A549 (cell line): ENCODE measurements around the gene LMX1B. TPM values are rescaled to one million over a fixed set of nuclear protein-coding genes. Genes with fewer than 3 reads are reported as not detected.

Source experiments
- ATAC-seq, 2 experiments: fragments of 200-7000 bp in 1 of 2; fragments of >200 bp in 1 of 2; cut with Nextera tagmentation in 1 of 2; cut with Tn5 transposase in 1 of 2; 3 replicates each; pipeline versions ENCODE4 v1.8.0 to v1.9.1; 2018 to 2020; ENCODE audit warnings: mild to moderate bottlenecking in 1 of 2, moderate library complexity in 1 of 2
- CTCF ChIA-PET: fragments of 300-600 bp; sonication (Branson Sonifier 250); formaldehyde crosslinking; extraction: SDS; loops from one replicate; lab custom pipeline; 2021; ENCODE audit warnings: antibody characterized with exemption, inconsistent platforms; lab: Yijun Ruan, JAX
- POLR2A ChIA-PET: fragments of 350-600 bp; formaldehyde crosslinking; extraction: SDS; loops from one replicate; lab custom pipeline; 2021; ENCODE audit warnings: antibody characterized with exemption, inconsistent platforms; lab: Yijun Ruan, JAX
- DNase-seq, 2 experiments: peaks; one replicate each; pipeline versions ENCODE4 v3.0.0 to v3.0.0-alpha.2; 2011 to 2016; ENCODE audit warnings: low read depth in 1 of 2, low spot score in 1 of 2
- FAIRE-seq: peaks from 2 replicates; lab custom pipeline; 2011; peaks lifted over from hg19 to GRCh38; lab: Jason Lieb, UNC
- H3K27ac ChIP-seq, 2 experiments: fragments of >200 bp; sonication (Bioruptor Twin); formaldehyde crosslinking; 3 replicates each; pipeline ENCODE4 v1.5.1; 2016 to 2017
- H3K4me1 ChIP-seq: fragments of >200 bp; sonication (Bioruptor Twin); formaldehyde crosslinking; 3 replicates; pipeline ENCODE4 v1.6.1; 2016
- H3K4me2 ChIP-seq: fragments of >200 bp; sonication (Bioruptor Twin); formaldehyde crosslinking; 3 replicates; pipeline ENCODE4 v1.6.1; 2016
- H3K4me3 ChIP-seq: fragments of >200 bp; sonication (Bioruptor Twin); formaldehyde crosslinking; 3 replicates; pipeline ENCODE4 v1.5.1; 2016
- H3K9me3 ChIP-seq: fragments of >200 bp; sonication (Bioruptor Twin); formaldehyde crosslinking; 3 replicates; pipeline ENCODE4 v1.6.1; 2016
- ATOH8 ChIP-seq: fragments of 250-450 bp; sonication (Bioruptor Pico); IDR thresholded peaks from 2 replicates; pipeline ENCODE4 v1.5.0; 2020; ENCODE audit warnings: low read depth, mild to moderate bottlenecking, moderate library complexity
- CEBPB ChIP-seq, 2 experiments: fragments of >200 bp in 1 of 2; sonication (Bioruptor Twin) in 1 of 2; formaldehyde crosslinking in 1 of 2; IDR thresholded peaks; 2 replicates each; pipeline ENCODE4 v1.6.1; 2012 to 2016
- EHMT2 ChIP-seq: fragments of 200-600 bp; sonication (generic); IDR thresholded peaks from 2 replicates; pipeline ENCODE4 v1.6.1; 2016; ENCODE audit warnings: antibody characterized with exemption, low read depth, mild to moderate bottlenecking, moderate library complexity
- FOSL2 ChIP-seq, 2 experiments: fragments of 450-650 bp in 1 of 2; fragments of >200 bp in 1 of 2; sonication (Bioruptor Twin) in 1 of 2; formaldehyde crosslinking; IDR thresholded peaks; 2 replicates each; pipeline versions ENCODE4 v1.5.0 to v1.6.1; 2016 to 2020; ENCODE audit warnings: mild to moderate bottlenecking in 1 of 2, moderate library complexity in 1 of 2
- FOXS1 ChIP-seq: fragments of 250-450 bp; sonication (Bioruptor Pico); IDR thresholded peaks from 2 replicates; pipeline ENCODE4 v1.5.0; 2020; ENCODE audit warnings: mild to moderate bottlenecking, moderate library complexity
- HDAC2 ChIP-seq: fragments of 200-600 bp; sonication (generic); IDR thresholded peaks from 2 replicates; pipeline ENCODE4 v1.6.1; 2016
- HES2 ChIP-seq: fragments of >200 bp; sonication (Bioruptor Twin); formaldehyde crosslinking; IDR thresholded peaks from 2 replicates; pipeline ENCODE4 v1.6.1; 2016
- HEYL ChIP-seq: fragments of 250-450 bp; sonication (Bioruptor Pico); IDR thresholded peaks from 2 replicates; pipeline ENCODE4 v1.8.0; 2021; ENCODE audit warnings: mild to moderate bottlenecking, moderate library complexity
- HOXA7 ChIP-seq: fragments of 250-450 bp; sonication (Bioruptor Pico); IDR thresholded peaks from 2 replicates; pipeline ENCODE4 v1.5.0; 2020; ENCODE audit warnings: mild to moderate bottlenecking, moderate library complexity
- HOXB13 ChIP-seq: fragments of 250-450 bp; sonication (Bioruptor Pico); IDR thresholded peaks from 2 replicates; pipeline ENCODE4 v1.5.0; 2020; ENCODE audit warnings: low read depth, mild to moderate bottlenecking, moderate library complexity
- HOXB5 ChIP-seq: fragments of 250-450 bp; sonication (Bioruptor Pico); IDR thresholded peaks from 2 replicates; pipeline ENCODE4 v1.5.0; 2020; ENCODE audit warnings: mild to moderate bottlenecking, moderate library complexity
- JUN ChIP-seq, 2 experiments: fragments of >200 bp; sonication (Bioruptor Twin); formaldehyde crosslinking; IDR thresholded peaks; 2 replicates in 1 of 2; 3 replicates in 1 of 2; pipeline ENCODE4 v1.6.1; 2016 to 2017
- KDM5A ChIP-seq: fragments of 200-600 bp; sonication (generic); IDR thresholded peaks from 2 replicates; pipeline ENCODE4 v1.6.1; 2016; ENCODE audit warnings: antibody characterized with exemption, mild to moderate bottlenecking
- MAFK ChIP-seq: fragments of 450-650 bp; IDR thresholded peaks from 2 replicates; pipeline ENCODE4 v1.6.1; 2014; ENCODE audit not compliant: partially characterized antibody
- MAX ChIP-seq: IDR thresholded peaks from 2 replicates; pipeline ENCODE4 v1.6.1; 2012
- MAZ ChIP-seq: fragments of 150-350 bp; IDR thresholded peaks from 2 replicates; pipeline ENCODE4 v1.6.1; 2014; ENCODE audit warnings: antibody characterized with exemption, low read depth, low read length, borderline replicate concordance
- POLR2A ChIP-seq: IDR thresholded peaks from 2 replicates; pipeline ENCODE4 v1.6.1; 2012; ENCODE audit warnings: mild to moderate bottlenecking, low read length
- POLR2AphosphoS2 ChIP-seq: conservative IDR thresholded peaks from 2 replicates; pipeline ENCODE4 v1.6.1; 2012; ENCODE audit warnings: low read length, improper control_type of control experiment, inconsistent platforms
- RAD21 ChIP-seq, 2 experiments: fragments of >200 bp in 1 of 2; sonication (Bioruptor Twin) in 1 of 2; formaldehyde crosslinking in 1 of 2; IDR thresholded peaks in 1 of 2; conservative IDR thresholded peaks in 1 of 2; 2 replicates in 1 of 2; 3 replicates in 1 of 2; pipeline ENCODE4 v1.6.1; 2012 to 2018; ENCODE audit warnings: inconsistent platforms in 1 of 2
- RARB ChIP-seq: fragments of 250-450 bp; sonication (Bioruptor Pico); IDR thresholded peaks from 2 replicates; pipeline ENCODE4 v1.8.0; 2021; ENCODE audit warnings: mild to moderate bottlenecking, moderate library complexity
- RCOR1 ChIP-seq: fragments of 150-350 bp; IDR thresholded peaks from 2 replicates; pipeline ENCODE4 v1.6.1; 2014; ENCODE audit warnings: antibody characterized with exemption, low read length, low read depth
- ZFP36 ChIP-seq: fragments of 450-650 bp; IDR thresholded peaks from 2 replicates; pipeline ENCODE4 v1.6.1; 2014; ENCODE audit warnings: borderline replicate concordance; ENCODE audit not compliant: partially characterized antibody
- WGBS: methylation state at CpG from one replicate; pipeline ENCODE4 v1.1.6; 2017; ENCODE audit errors: missing lambda C conversion rate; 5-methylcytosine and 5-hydroxymethylcytosine counted together
- polyA plus RNA-seq, 4 experiments: library from polyadenylated mRNA; depleted of rRNA in 3 of 4; stranded (reverse); fragments of >200 nt; fragmentation: RNase III in 1 of 4; extraction: RNeasy Plus Mini Kit Qiagen cat#74134 plus additional on column Dnase treatment in 1 of 4; gene quantifications; 2 replicates in 3 of 4; 3 replicates in 1 of 4; pipeline ENCODE4 v1.2.3, GENCODE V29; 2011 to 2017

Gene LMX1B
- polyA plus RNA-seq, 2 of the 4 experiments (the other 2 are of a cell fraction): 0.41 to 0.56 TPM

- no peak overlapping the region for H3K27ac ChIP-seq
- no peak for TF ChIP-seq FOXS1
- TF ChIP-seq, all 56 proteins: peak for 0
- Histone ChIP-seq H3K4me1 (no peaks in the 10 kb centered on the region), H3K4me2 (no peak overlapping the region), H3K4me3 (no peak overlapping the region), H3K9me3 (no peaks in the 10 kb centered on the region)
- ChIA-PET CTCF (interaction anchor here (1.1 to 2.3 kb wide), 2 partner anchors 16 to 32 kb away, joined by 5 to 8 read pairs; no protein-coding TSS in a partner anchor), POLR2A (no interaction called here)
- WGBS: 64% methylated on average over 9 of the region's 11 CpGs
- ATAC-seq: peak in 1 of 2 experiments; percentile 13; a peak in 2 of 6 replicates
- DNase-seq: no peak
- no peak for FAIRE-seq
Measured at GRCh38 chr9:126674365-126675146, 60.8 kb downstream of the LMX1B start.

GRCh38 chr9:126675147-126675467 lies 61.4 kb downstream of the LMX1B start:
- no peaks in the 10 kb centered on the region for H3K4me1 ChIP-seq
- ChIA-PET CTCF (no interaction called here), POLR2A (no interaction called here)
- ATAC-seq: no peak
- H3K27ac ChIP-seq: no peak overlapping the region
- no peak for DNase-seq
- 83% methylated on average over 8 of the region's 8 CpGs for WGBS
- TF ChIP-seq KDM5A: no peak
- no peak for TF ChIP-seq RCOR1
- no peaks in the 10 kb centered on the region for H3K9me3 ChIP-seq
- no peak overlapping the region for H3K4me2 ChIP-seq
- no peak overlapping the region for H3K4me3 ChIP-seq
- no peak for FAIRE-seq

- no peak for FAIRE-seq
- WGBS: 83% methylated on average over 11 of the region's 11 CpGs
- TF ChIP-seq FOSL2 (IDR thresholded peaks at IDR 0.05): no peak
- TF ChIP-seq FOSL2 (CRISPR knock-in tag; IDR thresholded peaks at IDR 0.05): no peak
- no peak for TF ChIP-seq MAX
- no peak for TF ChIP-seq POLR2A
- Histone ChIP-seq H3K4me2 (no peak overlapping the region), H3K9me3 (no peaks in the 10 kb centered on the region), H3K27ac (no peak overlapping the region), H3K4me3 (no peak overlapping the region), H3K4me1 (no peaks in the 10 kb centered on the region)
- POLR2A ChIA-PET: no interaction called here
- DNase-seq: no peak
- no peak for ATAC-seq
- CTCF ChIA-PET: interaction anchor here (0.6 to 5.0 kb wide), 3 partner anchors 9 to 41 kb away, joined by 3 to 58 read pairs (median 4); no protein-coding TSS in a partner anchor
Measured at GRCh38 chr9:126676102-126676684, 62.5 kb downstream of the LMX1B start.

- H3K27ac ChIP-seq: no peak overlapping the region
- H3K4me2 ChIP-seq: no peak overlapping the region
- ATAC-seq: no peak
- 85% methylated on average over 24 of the region's 24 CpGs for WGBS
- no peak for TF ChIP-seq JUN (IDR thresholded peaks at IDR 0.05)
- no peak for TF ChIP-seq HEYL (CRISPR knock-in tag)
- TF ChIP-seq ATOH8 (CRISPR knock-in tag): no peak
- no peak for TF ChIP-seq CEBPB (IDR thresholded peaks at IDR 0.05)
- TF ChIP-seq HOXB5 (CRISPR knock-in tag): no peak
- H3K9me3 ChIP-seq: no peaks in the 10 kb centered on the region
- ChIA-PET POLR2A (no interaction called here), CTCF (interaction anchor here (0.6 to 5.0 kb wide), 5 partner anchors 11 to 177 kb away, joined by 3 to 58 read pairs (median 4); no protein-coding TSS in a partner anchor)
- no peak for FAIRE-seq
- no peak for DNase-seq
- H3K4me1 ChIP-seq: no peaks in the 10 kb centered on the region
- H3K4me3 ChIP-seq: no peak overlapping the region
Measured at GRCh38 chr9:126676685-126677143, 63.0 kb downstream of the LMX1B start.

- no peak for ATAC-seq
- no peak for FAIRE-seq
- ChIA-PET CTCF (interaction anchor here (0.6 to 5.0 kb wide), 10 partner anchors 9 to 178 kb away, joined by 3 to 58 read pairs (median 4); no protein-coding TSS in a partner anchor), POLR2A (no interaction called here)
- Histone ChIP-seq H3K4me1 (no peaks in the 10 kb centered on the region), H3K4me3 (no peak overlapping the region), H3K9me3 (no peaks in the 10 kb centered on the region), H3K4me2 (no peak overlapping the region), H3K27ac (no peak overlapping the region)
- TF ChIP-seq FOXS1 (no peak), HOXA7 (no peak), RARB (CRISPR knock-in tag) (no peak), HDAC2 (no peak), ZFP36 (no peak), HES2 (no peak), RAD21 (conservative IDR thresholded peaks at IDR 0.05 in 1 of 2, IDR thresholded peaks at IDR 0.05 in 1 of 2) (no peak), MAFK (no peak), HOXB13 (CRISPR knock-in tag) (no peak), POLR2AphosphoS2 (no peak), MAX (no peak), EHMT2 (no peak), RCOR1 (no peak), MAZ (no peak)
- no peak for DNase-seq
- 65% methylated on average over 10 of the region's 11 CpGs for WGBS
Measured at GRCh38 chr9:126677188-126678084, 63.7 kb downstream of the LMX1B start.
